ENCODE measurements around the gene SLC35G4. TPM values are rescaled to one million over a fixed set of nuclear protein-coding genes. Genes with fewer than 3 reads are reported as not detected.
"Not testable (repeated sequence)": the region's sequence is repeated elsewhere in the genome, so short reads cannot be mapped to it uniquely, and the experiment has no call there.

The SLC35G4 gene
- total RNA-seq, 4 donors from 2014 or later, result not detected

- no peak for ATAC-seq
- H3K27me3 ChIP-seq, result no peaks in the 10 kb centered on the region
- no peaks in the 10 kb centered on the region for H3K36me3 ChIP-seq
- H3K4me3 ChIP-seq, result no peak overlapping the region
- no peak for TF ChIP-seq POLR2A (IDR thresholded peaks at IDR 0.05)
- no peak for TF ChIP-seq EP300 (IDR thresholded peaks at IDR 0.05)
- no peak for TF ChIP-seq POLR2AphosphoS5 (IDR thresholded peaks at IDR 0.05)
- TF ChIP-seq, protein P1, sequence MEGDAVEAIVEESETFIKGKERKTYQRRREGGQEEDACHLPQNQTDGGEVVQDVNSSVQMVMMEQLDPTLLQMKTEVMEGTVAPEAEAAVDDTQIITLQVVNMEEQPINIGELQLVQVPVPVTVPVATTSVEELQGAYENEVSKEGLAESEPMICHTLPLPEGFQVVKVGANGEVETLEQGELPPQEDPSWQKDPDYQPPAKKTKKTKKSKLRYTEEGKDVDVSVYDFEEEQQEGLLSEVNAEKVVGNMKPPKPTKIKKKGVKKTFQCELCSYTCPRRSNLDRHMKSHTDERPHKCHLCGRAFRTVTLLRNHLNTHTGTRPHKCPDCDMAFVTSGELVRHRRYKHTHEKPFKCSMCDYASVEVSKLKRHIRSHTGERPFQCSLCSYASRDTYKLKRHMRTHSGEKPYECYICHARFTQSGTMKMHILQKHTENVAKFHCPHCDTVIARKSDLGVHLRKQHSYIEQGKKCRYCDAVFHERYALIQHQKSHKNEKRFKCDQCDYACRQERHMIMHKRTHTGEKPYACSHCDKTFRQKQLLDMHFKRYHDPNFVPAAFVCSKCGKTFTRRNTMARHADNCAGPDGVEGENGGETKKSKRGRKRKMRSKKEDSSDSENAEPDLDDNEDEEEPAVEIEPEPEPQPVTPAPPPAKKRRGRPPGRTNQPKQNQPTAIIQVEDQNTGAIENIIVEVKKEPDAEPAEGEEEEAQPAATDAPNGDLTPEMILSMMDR (IDR thresholded peaks at IDR 0.05), result no peak
- no peak overlapping the region for H3K27ac ChIP-seq
- 74 to 79% methylated on average over 2 of the region's 2 CpGs for WGBS, 2 donors (ENCODE audit: low coverage in 1 of 2)
- no peaks in the 10 kb centered on the region for H3K4me1 ChIP-seq
- peaks cover 0 to 4% (median 0%) of the 10 kb centered on the region in 3 donors for H3K9me3 ChIP-seq
These were observed 22.0 kb upstream of the SLC35G4 start for GRCh38 chr18:11587432-11587831.

DNA sequence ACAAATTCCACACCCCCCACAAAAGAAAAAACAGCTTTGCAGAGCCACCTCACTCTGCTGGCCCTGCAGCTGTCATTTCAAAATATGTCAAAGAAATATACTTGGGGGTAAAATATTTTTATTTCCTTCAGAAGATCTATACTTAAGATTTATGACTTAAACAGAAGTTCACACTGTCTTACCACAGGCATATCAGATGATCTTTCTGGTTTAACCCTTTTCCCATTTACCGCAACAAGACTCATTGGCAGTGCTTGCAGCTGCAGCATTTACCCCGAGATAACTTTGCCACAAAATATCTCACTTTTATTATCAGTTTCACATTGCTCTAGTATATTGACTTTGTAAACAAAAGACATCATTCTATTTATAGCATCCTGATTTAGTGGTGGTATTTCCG lies 21.6 kb upstream of the SLC35G4 start:
- 53 to 59% methylated on average over 3 of the region's 3 CpGs for WGBS, 2 donors (ENCODE audit: low coverage in 1 of 2)
- Histone ChIP-seq H3K9me3 (peaks cover 0 to 4% (median 0%) of the 10 kb centered on the region in 3 donors), H3K27ac (no peak overlapping the region), H3K4me3 (no peak overlapping the region), H3K36me3 (no peaks in the 10 kb centered on the region), H3K4me1 (no peaks in the 10 kb centered on the region), H3K27me3 (peaks cover under 1% of the 10 kb centered on the region)
- TF ChIP-seq POLR2A (IDR thresholded peaks at IDR 0.05) (no peak), POLR2AphosphoS5 (IDR thresholded peaks at IDR 0.05) (no peak), EP300 (IDR thresholded peaks at IDR 0.05) (no peak)
- TF ChIP-seq, protein P1 (IDR thresholded peaks at IDR 0.05), result no peak
- no peak for ATAC-seq

DNA sequence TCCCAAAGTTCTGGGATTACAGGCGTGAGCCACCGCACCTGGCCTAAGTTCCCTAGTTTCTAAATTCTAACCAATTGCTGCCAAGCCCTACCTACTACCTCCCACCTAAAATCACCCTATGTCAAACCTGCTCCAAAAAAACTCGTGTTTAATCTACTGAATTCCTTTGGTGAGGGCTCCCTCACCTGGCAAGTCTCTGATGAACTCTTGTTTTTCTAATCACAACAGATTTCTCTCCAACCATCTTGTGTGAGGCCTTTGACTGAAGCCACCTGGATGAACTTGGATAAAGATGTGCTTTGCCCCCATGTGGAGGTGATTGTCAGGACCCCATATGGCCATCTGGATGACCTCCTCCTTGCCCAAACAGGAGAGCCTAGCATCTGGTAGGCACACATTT lies 17.4 kb upstream of the SLC35G4 start:
- Histone ChIP-seq H3K27me3 (peaks cover 16% of the 10 kb centered on the region), H3K4me1 (no peaks in the 10 kb centered on the region), H3K4me3 (no peak overlapping the region), H3K27ac (no peak overlapping the region), H3K9me3 (peaks cover 0 to 4% (median 0%) of the 10 kb centered on the region in 3 donors), H3K36me3 (no peaks in the 10 kb centered on the region)
- no peak for ATAC-seq
- TF ChIP-seq EP300 (IDR thresholded peaks at IDR 0.05) (no peak), POLR2AphosphoS5 (IDR thresholded peaks at IDR 0.05) (no peak), POLR2A (IDR thresholded peaks at IDR 0.05) (no peak)
- TF ChIP-seq, protein P1 (IDR thresholded peaks at IDR 0.05), result no peak
- 88 to 92% methylated on average over 2 to 3 of the region's 3 CpGs for WGBS, 2 donors (ENCODE audit: low coverage in 1 of 2)

DNA sequence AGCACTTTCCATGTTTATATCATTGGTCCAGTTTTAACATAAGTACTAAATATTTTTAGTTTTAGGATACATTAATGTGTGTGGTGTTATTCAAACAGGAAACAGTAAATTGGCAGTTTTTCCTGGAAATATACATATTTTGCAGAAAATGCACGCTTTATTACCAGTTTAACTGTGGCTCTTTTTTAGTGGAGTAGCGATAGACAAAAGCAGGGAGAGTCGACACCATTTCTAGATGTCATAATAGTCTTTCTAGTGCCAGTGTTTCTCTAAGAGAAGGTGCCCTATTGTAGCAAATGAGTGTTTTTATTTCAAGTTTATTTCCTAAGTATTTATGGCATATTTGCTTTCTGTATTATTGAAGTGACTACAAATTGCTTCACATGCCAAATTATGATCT lies 9.1 kb upstream of the SLC35G4 start:
- no peaks in the 10 kb centered on the region for H3K4me1 ChIP-seq
- WGBS, 2 donors (ENCODE audit: low coverage in 1 of 2), result 38 to 64% methylated on average over 3 of the region's 3 CpGs
- H3K27ac ChIP-seq, result no peak overlapping the region
- H3K4me3 ChIP-seq, result no peak overlapping the region
- peaks cover 7% of the 10 kb centered on the region for H3K27me3 ChIP-seq
- TF ChIP-seq POLR2AphosphoS5 (IDR thresholded peaks at IDR 0.05) (no peak), EP300 (IDR thresholded peaks at IDR 0.05) (no peak), POLR2A (IDR thresholded peaks at IDR 0.05) (no peak)
- TF ChIP-seq, protein P1 (IDR thresholded peaks at IDR 0.05), result no peak
- H3K9me3 ChIP-seq, result peaks cover 0 to 11% (median 0%) of the 10 kb centered on the region in 3 donors
- ATAC-seq, result no peak
- no peaks in the 10 kb centered on the region for H3K36me3 ChIP-seq

- TF ChIP-seq EP300 (IDR thresholded peaks at IDR 0.05) (no peak), POLR2AphosphoS5 (IDR thresholded peaks at IDR 0.05) (no peak), POLR2A (IDR thresholded peaks at IDR 0.05) (no peak)
- TF ChIP-seq, protein P1 (IDR thresholded peaks at IDR 0.05), result no peak
- H3K9me3 ChIP-seq, result no peaks in the 10 kb centered on the region
- H3K4me3 ChIP-seq, result no peak overlapping the region
- H3K4me1 ChIP-seq, result no peaks in the 10 kb centered on the region
- peaks cover 10% of the 10 kb centered on the region for H3K27me3 ChIP-seq
- 45 to 47% methylated on average over 2 of the region's 2 CpGs for WGBS, 2 donors (ENCODE audit: low coverage in 1 of 2)
- ATAC-seq, result no peak
- H3K27ac ChIP-seq, result no peak overlapping the region
- no peaks in the 10 kb centered on the region for H3K36me3 ChIP-seq
These were observed 1.5 kb upstream of the SLC35G4 start for GRCh38 chr18:11607906-11608305.

GRCh38 chr18:11608618-11609017 lies 778 bp upstream of the SLC35G4 start:
- H3K27ac ChIP-seq, H3K27me3 ChIP-seq, H3K4me1 ChIP-seq, H3K4me3 ChIP-seq, ATAC-seq, H3K36me3 ChIP-seq, H3K9me3 ChIP-seq: not testable (repeated sequence)
- 100% methylated on average over 2 of the region's 19 CpGs; no CpG with 5 or more reads in 1 of the 2 donors for WGBS, 2 donors (ENCODE audit: low coverage in 1 of 2)

GRCh38 chr18:11613073-11613472 lies 3.7 kb downstream of the SLC35G4 start:
- H3K27me3 ChIP-seq, H3K36me3 ChIP-seq, ATAC-seq, H3K4me3 ChIP-seq, H3K27ac ChIP-seq, H3K4me1 ChIP-seq: not testable (repeated sequence)
- H3K9me3 ChIP-seq, result peaks cover 0 to 12% (median 0%) of the 10 kb centered on the region in 3 donors
- no CpG with 5 or more reads among the region's 18 CpGs for WGBS, 2 donors (ENCODE audit: low coverage in 1 of 2)

DNA sequence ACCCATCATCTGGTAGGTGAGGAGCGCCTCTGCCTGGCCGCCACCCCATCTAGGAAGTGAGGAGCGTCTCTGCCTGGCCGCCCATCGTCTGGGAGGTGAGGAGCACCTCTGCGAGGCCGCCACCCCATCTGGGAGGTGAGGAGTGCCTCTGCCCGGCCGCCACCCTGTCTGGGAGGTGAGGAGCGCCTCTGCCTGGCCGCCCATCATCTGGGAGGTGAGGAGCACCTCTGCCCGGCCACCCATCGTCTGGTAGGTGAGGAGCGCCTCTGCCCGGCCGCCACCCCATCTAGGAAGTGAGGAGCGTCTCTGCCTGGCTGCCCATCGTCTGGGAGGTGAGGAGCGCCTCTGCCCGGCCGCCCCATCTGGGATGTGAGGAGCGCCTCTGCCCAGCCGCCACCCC lies 4.2 kb downstream of the SLC35G4 start:
- not testable (repeated sequence) for H3K4me3 ChIP-seq, H3K4me1 ChIP-seq, H3K36me3 ChIP-seq, H3K27ac ChIP-seq, H3K27me3 ChIP-seq, ATAC-seq
- no CpG with 5 or more reads among the region's 23 CpGs for WGBS, 2 donors (ENCODE audit: low coverage in 1 of 2)
- H3K9me3 ChIP-seq, result peaks cover 0 to 12% (median 0%) of the 10 kb centered on the region in 3 donors

Measured in gastroesophageal sphincter (tissue), 4 donors.